DND-41 (cell line): ENCODE data around the gene TADA2B.
"Not testable (repeated sequence)": the region's sequence is repeated elsewhere in the genome, so short reads cannot be mapped to it uniquely, and the experiment has no call there.

Experiments used
- ATAC-seq: fragments of 200-7000 bp; cut with Tn5 transposase; 3 replicates; pipeline ENCODE4 v1.9.1; 2021; ENCODE audit warnings: low read depth; ENCODE audit not compliant: insufficient read depth
- DNase-seq: peaks from one replicate; pipeline ENCODE4 v3.0.0-alpha.2; 2020
- H2AFZ ChIP-seq: 2 replicates; pipeline ENCODE4 v1.6.0; 2012; ENCODE audit warnings: low read depth, low read length
- H3K27ac ChIP-seq: 2 replicates; pipeline ENCODE4 v1.5.1; 2012; ENCODE audit warnings: low read length, inconsistent platforms
- H3K27me3 ChIP-seq: fragments of 200-600 bp; sonication (generic); 2 replicates; pipeline ENCODE4 v1.6.0; 2012; ENCODE audit warnings: low read length, mild to moderate bottlenecking, inconsistent platforms; ENCODE audit not compliant: insufficient read depth, poor library complexity
- H3K36me3 ChIP-seq: 2 replicates; pipeline ENCODE4 v1.5.1; 2012; ENCODE audit warnings: low read length, inconsistent platforms; ENCODE audit not compliant: insufficient read depth
- H3K4me1 ChIP-seq: 2 replicates; pipeline ENCODE4 v1.5.1; 2012; ENCODE audit warnings: mild to moderate bottlenecking, low read length; ENCODE audit not compliant: insufficient read depth
- H3K4me2 ChIP-seq: 2 replicates; pipeline ENCODE4 v1.6.0; 2012; ENCODE audit warnings: mild to moderate bottlenecking, moderate library complexity, low read length, inconsistent platforms; ENCODE audit not compliant: insufficient read depth
- H3K4me3 ChIP-seq, 2 experiments: fragments of 200-600 bp in 1 of 2; shearing (Covaris generic) in 1 of 2; 2 replicates each; pipeline ENCODE4 v1.5.1; 2012 to 2016; ENCODE audit warnings: inconsistent platforms in 2 of 2, low read length in 2 of 2, mild to moderate bottlenecking in 2 of 2, low read depth in 1 of 2, moderate library complexity in 1 of 2
- H3K79me2 ChIP-seq: 2 replicates; pipeline ENCODE4 v1.6.0; 2012; ENCODE audit warnings: low read length, inconsistent platforms; ENCODE audit not compliant: insufficient read depth
- H3K9ac ChIP-seq: 2 replicates; pipeline ENCODE4 v1.6.0; 2012; ENCODE audit warnings: low read depth, mild to moderate bottlenecking, inconsistent platforms, low read length, moderate library complexity
- H3K9me3 ChIP-seq: 2 replicates; pipeline ENCODE4 v1.5.1; 2012; ENCODE audit warnings: low read length, moderate library complexity, mild to moderate bottlenecking, inconsistent platforms; ENCODE audit not compliant: insufficient read depth, severe bottlenecking
- H4K20me1 ChIP-seq: 2 replicates; pipeline ENCODE4 v1.6.0; 2012; ENCODE audit warnings: low read length; ENCODE audit not compliant: insufficient read depth
- CTCF ChIP-seq: IDR thresholded peaks from 2 replicates; pipeline ENCODE4 v1.5.1; 2012; ENCODE audit warnings: borderline replicate concordance, low read length, moderate library complexity, mild to moderate bottlenecking; ENCODE audit not compliant: poor library complexity, severe bottlenecking; ENCODE audit errors: extremely low read depth
- EZH2 ChIP-seq: IDR thresholded peaks from 3 replicates; pipeline ENCODE4 v1.6.1; 2012; ENCODE audit warnings: borderline replicate concordance, low read depth, mild to moderate bottlenecking, moderate library complexity, low read length, inconsistent platforms; ENCODE audit not compliant: severe bottlenecking

The TADA2B gene

GRCh38 chr4:7083597-7084563 is 40.7 kb downstream of the TADA2B start:
- no peak for DNase-seq
- Histone ChIP-seq H3K9ac (no peak overlapping the region), H4K20me1 (no peaks in the 10 kb centered on the region), H3K9me3 (peaks cover 8% of the 10 kb centered on the region), H3K27ac (no peak overlapping the region), H3K36me3 (no peaks in the 10 kb centered on the region), H3K4me3 (no peak overlapping the region), H3K4me1 (no peaks in the 10 kb centered on the region), H3K79me2 (no peaks in the 10 kb centered on the region), H2AFZ (no peak overlapping the region), H3K4me2 (no peak overlapping the region), H3K27me3 (no peaks in the 10 kb centered on the region)
- no peak for ATAC-seq
- no peak for TF ChIP-seq EZH2
- no peak for TF ChIP-seq CTCF

GRCh38 chr4:7084564-7084961 is 41.4 kb downstream of the TADA2B start:
- H3K4me1 ChIP-seq, H3K79me2 ChIP-seq, DNase-seq, ATAC-seq, H2AFZ ChIP-seq, H4K20me1 ChIP-seq, H3K9me3 ChIP-seq, H3K4me2 ChIP-seq, H3K27ac ChIP-seq, H3K36me3 ChIP-seq, H3K9ac ChIP-seq, H3K27me3 ChIP-seq, H3K4me3 ChIP-seq: not testable (repeated sequence)

- no peak for DNase-seq
- no peak for ATAC-seq
These were observed 43.2 kb downstream of the TADA2B start for GRCh38 chr4:7086384-7086783.

More at GRCh38 chr4:7086384-7086783, 43.2 kb downstream of the TADA2B start:
- Histone ChIP-seq H3K79me2 (no peaks in the 10 kb centered on the region), H3K27me3 (no peaks in the 10 kb centered on the region), H3K9ac (no peak overlapping the region), H3K4me1 (no peaks in the 10 kb centered on the region), H3K36me3 (no peaks in the 10 kb centered on the region), H3K9me3 (peaks cover 8% of the 10 kb centered on the region), H3K4me2 (no peak overlapping the region), H4K20me1 (no peaks in the 10 kb centered on the region), H3K27ac (no peak overlapping the region), H3K4me3 (no peak overlapping the region), H2AFZ (no peak overlapping the region)
- TF ChIP-seq CTCF, result no peak
- TF ChIP-seq EZH2, result no peak
